ENCODE measurements around the gene MB. TPM values are rescaled to one million over a fixed set of nuclear protein-coding genes. Genes with fewer than 3 reads are reported as not detected.

MB gene
- total and polyA plus RNA-seq, 9 of the 15 experiments (the other 6 are each of a cell fraction or from before 2014, with no cell fraction given): not detected

DNA sequence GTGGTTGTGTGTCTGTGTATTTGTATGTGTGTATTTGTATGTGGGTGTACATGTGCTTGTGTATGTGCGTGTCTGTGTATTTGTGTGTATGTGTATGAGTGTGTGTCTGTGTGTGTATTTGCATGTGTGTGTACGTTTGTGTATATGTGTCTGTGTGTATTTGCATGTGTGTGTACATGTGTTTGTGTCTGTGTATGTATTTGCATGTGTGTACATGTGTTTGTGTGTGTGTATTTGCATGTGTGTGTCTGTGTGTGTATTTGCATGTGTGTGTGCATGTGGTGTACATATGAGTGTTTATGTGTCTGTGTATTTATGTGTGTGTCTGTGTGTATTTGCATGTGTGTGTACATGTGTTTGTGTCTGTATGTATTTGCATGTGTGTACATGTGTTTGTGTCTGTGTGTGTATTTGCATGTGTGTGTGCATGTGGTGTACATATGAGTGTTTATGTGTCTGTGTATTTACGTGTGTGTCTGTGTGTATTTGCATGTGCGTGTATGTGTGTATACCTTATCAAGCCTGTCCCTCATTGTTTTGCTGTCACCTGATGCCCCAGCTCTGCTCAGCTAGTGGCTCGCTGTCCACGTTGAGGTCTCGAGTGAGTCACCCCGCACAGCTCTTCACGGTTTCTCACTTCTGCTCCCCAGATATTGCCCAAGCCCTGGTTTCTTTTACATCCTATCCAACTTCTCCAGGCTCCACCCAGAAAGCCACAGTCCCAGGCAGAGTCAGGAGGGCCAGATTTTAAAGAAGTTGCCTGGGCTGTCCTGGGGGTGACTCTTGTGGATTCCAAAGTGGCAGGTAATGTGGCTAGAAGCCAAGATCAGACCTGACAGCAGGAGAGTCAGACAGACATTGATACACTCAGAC lies 15.2 kb downstream of the MB start (continued):
- no peak for TF ChIP-seq ZC3H11A (IDR thresholded peaks at IDR 0.05; ENCODE audit: low read depth, low read length)

DNA sequence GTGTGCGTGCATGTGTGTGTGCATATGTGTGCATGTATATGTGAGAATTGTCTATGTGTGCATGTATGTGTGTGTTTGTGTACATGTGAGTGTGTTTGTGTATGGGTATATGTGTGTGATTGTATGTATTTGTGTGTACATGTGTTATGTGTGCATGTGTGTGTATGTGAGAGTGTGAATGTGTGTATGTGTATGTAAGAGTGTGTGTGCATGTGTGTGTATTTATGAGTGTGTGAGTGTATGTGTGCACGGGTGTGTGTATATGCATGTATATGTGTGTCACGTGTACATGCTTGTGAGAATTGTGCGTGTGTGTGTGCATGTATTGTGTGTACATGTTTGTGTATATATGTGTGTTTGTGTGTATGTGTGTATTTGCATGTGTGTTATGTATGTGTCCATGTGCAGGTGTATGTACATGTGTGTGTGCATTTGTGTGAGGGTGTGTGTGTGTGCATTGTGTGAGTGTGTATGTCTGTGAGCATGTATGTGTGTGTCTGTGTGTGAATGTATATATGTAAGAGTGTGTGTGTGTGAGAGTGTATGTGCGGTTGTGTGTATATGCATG lies 16.0 kb downstream of the MB start:
- H3K9me3 ChIP-seq (replicated peaks; ENCODE audit: control insufficient read depth, insufficient read depth, low read depth, low read length): 0 out of 2 replicates have a peak, but pooled peaks cover 1% of the 10 kb centered on the region
- peaks cover 0 to 20% of the 10 kb centered on the region in 2 experiments; a peak in 3 of 5 replicates for H3K27me3 ChIP-seq (ENCODE audit: control insufficient read depth in 2 of 2, insufficient read depth in 2 of 2, low read length in 2 of 2)
- no TSS peak for BruUV-seq (replicated peaks)
- no peak overlapping the region for H3K4me3 ChIP-seq
- 24% methylated on average over 5 of the region's 5 CpGs for WGBS (ENCODE audit: insufficient coverage, low coverage, missing lambda C conversion rate)
- intact Hi-C loops (cut with micrococcal nuclease) (no loop called here), in situ Hi-C loops (cut with MboI) (no loop called here)
- peaks cover 0 to 4% of the 10 kb centered on the region in 2 experiments; a peak in 2 of 5 replicates for H3K4me1 ChIP-seq (replicated peaks in 1 of 2; ENCODE audit: control insufficient read depth in 2 of 2, insufficient read depth in 2 of 2, low read length in 2 of 2)
- no peak for TF ChIP-seq RBM14 (IDR thresholded peaks at IDR 0.05; ENCODE audit: borderline replicate concordance, insufficient read depth, low read depth, low read length)
- TF ChIP-seq USF1 (CRISPR knock-in tag; IDR thresholded peaks at IDR 0.05): peak; percentile 7; the same call in 1 of the 2 replicates
- TF ChIP-seq STAT5A (IDR thresholded peaks at IDR 0.05; ENCODE audit: borderline replicate concordance, low read length): no peak
- TF ChIP-seq KDM1A (IDR thresholded peaks at IDR 0.05): peak in 1 of 2 experiments; percentile 16; a peak in 1 of 4 replicates
- TF ChIP-seq, protein P1, sequence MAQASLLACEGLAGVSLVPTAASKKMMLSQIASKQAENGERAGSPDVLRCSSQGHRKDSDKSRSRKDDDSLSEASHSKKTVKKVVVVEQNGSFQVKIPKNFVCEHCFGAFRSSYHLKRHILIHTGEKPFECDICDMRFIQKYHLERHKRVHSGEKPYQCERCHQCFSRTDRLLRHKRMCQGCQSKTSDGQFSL (CRISPR knock-in tag; IDR thresholded peaks at IDR 0.05): no peak
- TF ChIP-seq, protein P1 (tag; IDR thresholded peaks at IDR 0.05): no peak
- DNase-seq (ENCODE audit: extremely low read depth in 1 of 4, low spot score in 3 of 4) (no peak), FAIRE-seq (no peak), ATAC-seq (no peak)
- no peak overlapping the region for H3K27ac ChIP-seq (ENCODE audit: extremely low read depth, low read depth, low read length)
- no peaks in the 10 kb centered on the region for H3K79me2 ChIP-seq (ENCODE audit: control insufficient read depth, insufficient read depth, low read length)
- H3K9ac ChIP-seq (ENCODE audit: insufficient read depth in 1 of 2, low read depth in 2 of 2, low read length in 2 of 2): no peak overlapping the region
- H3K4me2 ChIP-seq (ENCODE audit: insufficient read depth, low read length): no peak overlapping the region
- ChIA-PET POLR2A (no interaction called here), CTCF (ENCODE audit: low intra/inter-chr PET ratio) (no interaction called here)
- no peaks in the 10 kb centered on the region for H4K20me1 ChIP-seq (replicated peaks; ENCODE audit: control insufficient read depth, insufficient read depth, low read length)
- no peaks in the 10 kb centered on the region for H3K9me1 ChIP-seq (ENCODE audit: control insufficient read depth, insufficient read depth, low read length)
- no peaks in the 10 kb centered on the region for H3K36me3 ChIP-seq (ENCODE audit: control insufficient read depth, insufficient read depth, low read length)
- no peak overlapping the region for H2AFZ ChIP-seq (ENCODE audit: low read depth, low read length)
